OCI-LY3 (cell line): ENCODE results near the gene TNKS1BP1.

ENCODE experiments used
- CTCF ChIP-seq: fragments of 200-600, 300-600 bp; sonication (generic); IDR thresholded peaks from 2 replicates; pipeline ENCODE4 v1.5.1; 2014; ENCODE audit warnings: antibody characterized with exemption, low read length, low read depth
- EZH2phosphoT487 ChIP-seq: fragments of 200-600 bp; shearing (Covaris generic); IDR thresholded peaks from 2 replicates; pipeline ENCODE4 v1.6.1; 2018; ENCODE audit warnings: antibody characterized with exemption, mixed run types, low read depth

- no peak for TF ChIP-seq CTCF
- TF ChIP-seq EZH2phosphoT487, result no peak
Observed at GRCh38 chr11:57301711-57302423, 22.9 kb downstream of the TNKS1BP1 start.
